LNCAP (cell line): Measurements from ENCODE around the gene SLC4A8.

Experiments used
- CTCF ChIP-seq: fragments of 450-650 bp; IDR thresholded peaks from 2 replicates; pipeline ENCODE4 v1.5.1; 2017; ENCODE audit warnings: mild to moderate bottlenecking

SLC4A8 gene

GRCh38 chr12:51511546-51512260 lies 87.1 kb downstream of the SLC4A8 start:
- TF ChIP-seq CTCF = no peak

GRCh38 chr12:51512438-51512837 lies 87.8 kb downstream of the SLC4A8 start:
- no peak for TF ChIP-seq CTCF

GRCh38 chr12:51517316-51517715 lies 92.7 kb downstream of the SLC4A8 start:
- TF ChIP-seq CTCF = no peak

GRCh38 chr12:51517800-51518199 lies 93.2 kb downstream of the SLC4A8 start:
- TF ChIP-seq CTCF = no peak

GRCh38 chr12:51519755-51520154 lies 95.1 kb downstream of the SLC4A8 start:
- no peak for TF ChIP-seq CTCF

- TF ChIP-seq CTCF = no peak
These were observed 96.1 kb downstream of the SLC4A8 start for GRCh38 chr12:51520576-51521325.

GRCh38 chr12:51521554-51522276 lies 97.1 kb downstream of the SLC4A8 start:
- no peak for TF ChIP-seq CTCF
